Natural killer cell treated with Interleukin-12 subunit alpha and Interleukin-12 subunit beta and Interleukin-15 and Interleukin-18, amount 100 ng/mL, for 72 hours (primary cell): ENCODE measurements around the gene TBL1X. TPM values are rescaled to one million over a fixed set of nuclear protein-coding genes. Genes with fewer than 3 reads are reported as not detected.

ENCODE experiments used
- ATAC-seq, 2 donors: fragments of 150-1000 bp; cut with Tn5 transposase in 1 of 2; sonication (Bioruptor Pico), chemical (Tn5 transposase) in 1 of 2; 2 replicates each; pipeline ENCODE4 v1.10.0; 2021
- DNase-seq: peaks from one replicate; pipeline ENCODE4 v3.0.0; 2022; ENCODE audit warnings: low spot score
- H3K27ac Mint-ChIP-seq, 2 donors: 1 replicate in 1 of 2; 2 replicates in 1 of 2; pipeline ENCODE4 v1.8.0; 2022; ENCODE audit warnings: mixed read lengths in 2 of 2, mild to moderate bottlenecking in 1 of 2, moderate library complexity in 1 of 2
- H3K27me3 Mint-ChIP-seq, 2 donors: 1 replicate in 1 of 2; 2 replicates in 1 of 2; pipeline ENCODE4 v1.8.0; 2022; ENCODE audit warnings: mixed read lengths in 2 of 2
- H3K36me3 Mint-ChIP-seq: one replicate; pipeline ENCODE4 v1.8.0; 2022; ENCODE audit warnings: mixed read lengths
- H3K4me1 Mint-ChIP-seq, 2 donors: 1 replicate in 1 of 2; 2 replicates in 1 of 2; pipeline ENCODE4 v1.8.0; 2022; ENCODE audit warnings: low read depth in 2 of 2, mixed read lengths in 2 of 2, mild to moderate bottlenecking in 1 of 2
- H3K4me3 Mint-ChIP-seq: one replicate; pipeline ENCODE4 v1.8.0; 2022; ENCODE audit warnings: mixed read lengths
- H3K9me3 Mint-ChIP-seq: 2 replicates; pipeline ENCODE4 v1.8.0; 2022; ENCODE audit warnings: mixed read lengths
- total RNA-seq, 2 donors: library from RNA; stranded (reverse); gene quantifications; one replicate each; pipeline ENCODE4 v1.2.3, GENCODE V29; 2022

The TBL1X gene
- total RNA-seq, 2 donors from 2014 or later: 32.3 to 37.9 TPM

DNA sequence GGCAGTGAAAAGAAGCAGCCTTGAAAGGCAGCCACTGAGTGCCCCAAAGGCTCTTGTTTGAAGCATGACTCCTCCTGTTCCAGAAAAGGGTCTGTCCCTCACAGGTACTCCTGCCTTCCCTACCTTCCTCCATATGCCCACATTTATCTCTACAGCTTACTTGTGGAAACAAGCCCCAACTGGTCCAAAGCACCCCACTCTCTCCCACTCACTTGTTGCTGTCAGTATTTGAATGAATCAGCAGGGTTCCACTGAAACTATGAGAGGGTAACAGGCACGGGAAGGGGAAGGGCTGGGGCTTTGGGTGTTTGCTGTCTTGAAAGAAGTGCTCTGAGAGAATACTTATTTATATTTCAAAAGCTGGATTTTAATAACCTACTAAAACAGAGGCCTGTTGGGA lies 265.9 kb downstream of the TBL1X start:
- no peaks in the 10 kb centered on the region for H3K27me3 Mint-ChIP-seq
- no peak overlapping the region for H3K27ac Mint-ChIP-seq
- ATAC-seq (peak in 1 of 2 donors; percentile 51), DNase-seq (no peak)
- H3K9me3 Mint-ChIP-seq: no peaks in the 10 kb centered on the region
- no peak overlapping the region for H3K4me3 Mint-ChIP-seq
- no peaks in the 10 kb centered on the region for H3K4me1 Mint-ChIP-seq
- no peaks in the 10 kb centered on the region for H3K36me3 Mint-ChIP-seq

GRCh38 chrX:9737363-9737762 lies 272.5 kb downstream of the TBL1X start:
- no peaks in the 10 kb centered on the region for H3K9me3 Mint-ChIP-seq
- H3K4me3 Mint-ChIP-seq: no peak overlapping the region

DNA sequence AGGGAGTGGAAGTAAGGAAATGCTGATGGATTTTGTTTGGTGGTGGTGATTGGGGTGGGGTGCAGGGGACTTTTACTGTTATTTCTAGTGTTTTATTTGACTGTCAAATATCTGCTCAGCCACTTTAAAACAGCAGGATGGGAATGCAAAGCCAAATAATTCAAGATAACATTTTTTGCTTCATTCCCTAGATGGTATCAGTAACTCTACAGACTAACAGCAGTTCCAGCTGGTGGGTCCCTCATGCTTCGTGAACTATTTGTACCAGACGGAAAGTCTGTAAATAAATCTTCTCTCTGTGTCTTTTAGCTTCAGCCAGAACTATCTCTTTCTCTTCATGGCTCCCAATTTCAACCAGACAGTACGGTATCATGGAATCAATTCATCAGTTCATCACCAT lies 273.3 kb downstream of the TBL1X start:
- DNase-seq: no peak
- Mint-ChIP-seq H3K9me3 (no peaks in the 10 kb centered on the region), H3K36me3 (no peaks in the 10 kb centered on the region), H3K4me3 (no peak overlapping the region), H3K27me3 (peaks cover 0 to 15% of the 10 kb centered on the region in 2 donors), H3K4me1 (no peaks in the 10 kb centered on the region), H3K27ac (no peak overlapping the region)
- no peak for ATAC-seq

More at GRCh38 chrX:9737363-9737762, 272.5 kb downstream of the TBL1X start:
- no peaks in the 10 kb centered on the region for H3K4me1 Mint-ChIP-seq
- H3K27me3 Mint-ChIP-seq: peaks cover 0 to 15% of the 10 kb centered on the region in 2 donors
- ATAC-seq (no peak), DNase-seq (no peak)
- no peaks in the 10 kb centered on the region for H3K36me3 Mint-ChIP-seq
- no peak overlapping the region for H3K27ac Mint-ChIP-seq

DNA sequence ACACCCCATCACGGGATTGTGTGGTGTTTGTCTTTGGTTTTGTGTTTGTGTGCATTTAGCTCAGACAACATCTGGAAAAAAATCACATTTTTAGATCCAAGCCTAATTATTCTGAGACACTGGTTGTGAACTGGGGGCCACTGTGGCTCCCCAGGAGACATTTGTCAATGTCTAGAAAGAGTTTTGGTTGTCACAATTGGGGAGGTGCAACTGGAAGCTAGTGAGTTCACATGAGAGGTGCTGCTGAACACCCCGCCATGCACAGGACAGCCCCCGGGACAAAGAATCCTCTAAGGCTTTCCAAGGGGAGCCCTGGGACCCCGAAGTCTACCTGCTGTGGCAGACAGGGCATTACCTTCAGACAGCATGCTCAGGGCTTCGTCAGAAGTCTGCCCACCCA lies 274.3 kb downstream of the TBL1X start:
- H3K36me3 Mint-ChIP-seq: no peaks in the 10 kb centered on the region
- H3K4me1 Mint-ChIP-seq: no peaks in the 10 kb centered on the region

DNA sequence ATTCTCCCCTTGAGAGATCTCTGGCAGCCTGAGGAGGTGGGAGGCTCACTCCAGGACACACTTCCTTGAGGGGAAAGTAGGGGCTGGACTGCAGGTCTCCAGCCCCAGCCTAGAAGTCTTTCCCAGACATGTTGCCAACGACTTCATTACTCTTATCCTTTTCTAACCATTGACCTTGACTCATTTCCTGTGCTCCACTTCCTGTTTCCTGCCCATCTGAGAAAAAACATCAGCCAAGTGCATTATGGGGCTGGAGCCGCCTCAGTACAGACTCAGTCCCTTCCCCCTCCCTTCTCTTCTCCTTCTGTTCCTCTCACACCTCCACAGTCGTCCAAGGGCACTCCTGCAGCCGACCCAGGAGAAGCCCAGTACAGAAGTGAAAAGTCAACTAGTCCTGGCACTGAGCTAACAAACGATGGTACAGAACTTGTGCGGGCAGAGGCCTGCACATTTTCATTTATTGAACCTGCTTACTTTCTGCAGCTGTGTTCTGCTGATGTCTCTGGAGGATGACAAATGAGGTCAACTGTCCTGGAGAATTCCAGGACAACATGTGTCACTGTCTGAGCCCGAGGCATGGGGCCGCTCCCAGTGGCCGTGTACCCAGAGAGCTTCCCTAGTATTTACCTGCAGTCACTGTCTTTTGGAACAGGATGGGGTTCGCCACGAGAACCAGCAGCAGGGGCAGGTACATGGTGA lies 280.7 kb downstream of the TBL1X start:
- DNase-seq (no peak), ATAC-seq (peak; percentile 55 to 63)
- Mint-ChIP-seq H3K9me3 (peaks cover 3% of the 10 kb centered on the region), H3K4me3 (peak overlapping the region; percentile 66), H3K27ac (peak overlapping the region; percentile 47 to 63), H3K36me3 (peaks cover 4% of the 10 kb centered on the region), H3K4me1 (peaks cover 20 to 21% of the 10 kb centered on the region in 2 donors), H3K27me3 (peaks cover 0 to 7% of the 10 kb centered on the region in 2 donors)

More for the DNA sequence above, 274.3 kb downstream of the TBL1X start:
- Mint-ChIP-seq H3K27ac (no peak overlapping the region), H3K4me3 (no peak overlapping the region), H3K27me3 (peaks cover 0 to 15% of the 10 kb centered on the region in 2 donors), H3K9me3 (peaks cover 3% of the 10 kb centered on the region)
- ATAC-seq (no peak), DNase-seq (no peak)

GRCh38 chrX:9746148-9746888 lies 281.5 kb downstream of the TBL1X start:
- peaks cover 4% of the 10 kb centered on the region for H3K36me3 Mint-ChIP-seq
- H3K4me3 Mint-ChIP-seq: peak overlapping the region; percentile 32
- H3K4me1 Mint-ChIP-seq: peaks cover 20 to 21% of the 10 kb centered on the region in 2 donors
- peak overlapping the region in 1 of 2 donors; percentile 63 for H3K27ac Mint-ChIP-seq
- H3K27me3 Mint-ChIP-seq: peaks cover 0 to 7% of the 10 kb centered on the region in 2 donors
- no peak for DNase-seq
- ATAC-seq: no peak
- peaks cover 3% of the 10 kb centered on the region for H3K9me3 Mint-ChIP-seq

DNA sequence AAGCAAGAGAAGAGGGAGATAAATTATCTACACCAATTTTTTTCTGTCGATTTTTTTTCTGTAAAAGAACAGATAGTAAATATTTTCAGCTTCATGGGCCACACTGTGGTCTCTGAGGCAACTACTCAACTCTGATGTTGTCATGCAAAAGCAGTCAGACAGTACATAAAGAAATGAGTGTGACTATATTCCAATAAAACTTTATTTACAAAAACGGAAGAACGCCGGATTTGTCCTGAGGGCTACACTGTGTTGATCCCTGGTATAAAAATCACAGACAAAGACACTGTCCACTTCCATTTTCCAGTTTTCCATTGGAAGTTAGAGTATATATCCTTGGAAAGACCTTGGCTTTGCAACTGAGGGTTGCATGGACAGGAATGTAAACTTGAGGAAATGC lies 282.8 kb downstream of the TBL1X start:
- DNase-seq (no peak), ATAC-seq (no peak)
- H3K4me1 Mint-ChIP-seq: peaks cover 20 to 21% of the 10 kb centered on the region in 2 donors
- no peak overlapping the region for H3K27ac Mint-ChIP-seq
- H3K9me3 Mint-ChIP-seq: peaks cover 3% of the 10 kb centered on the region
- H3K27me3 Mint-ChIP-seq: peaks cover 0 to 7% of the 10 kb centered on the region in 2 donors
- no peak overlapping the region for H3K4me3 Mint-ChIP-seq
- peaks cover 4% of the 10 kb centered on the region for H3K36me3 Mint-ChIP-seq

GRCh38 chrX:9749146-9749692 lies 284.4 kb downstream of the TBL1X start:
- ATAC-seq (no peak), DNase-seq (no peak)
- H3K36me3 Mint-ChIP-seq: peaks cover 4% of the 10 kb centered on the region
- no peak overlapping the region for H3K27ac Mint-ChIP-seq
- peaks cover 0 to 7% of the 10 kb centered on the region in 2 donors for H3K27me3 Mint-ChIP-seq
- no peak overlapping the region for H3K4me3 Mint-ChIP-seq
- peaks cover 20 to 21% of the 10 kb centered on the region in 2 donors for H3K4me1 Mint-ChIP-seq
- H3K9me3 Mint-ChIP-seq: no peaks in the 10 kb centered on the region

- no peaks in the 10 kb centered on the region for H3K4me1 Mint-ChIP-seq
- H3K36me3 Mint-ChIP-seq: no peaks in the 10 kb centered on the region
- H3K27ac Mint-ChIP-seq: no peak overlapping the region
- ATAC-seq (no peak), DNase-seq (no peak)
- no peak overlapping the region for H3K4me3 Mint-ChIP-seq
- peaks cover 5 to 6% of the 10 kb centered on the region in 2 donors for H3K27me3 Mint-ChIP-seq
- peaks cover 2% of the 10 kb centered on the region for H3K9me3 Mint-ChIP-seq
Measured at GRCh38 chrX:9757366-9757765, 292.5 kb downstream of the TBL1X start.

DNA sequence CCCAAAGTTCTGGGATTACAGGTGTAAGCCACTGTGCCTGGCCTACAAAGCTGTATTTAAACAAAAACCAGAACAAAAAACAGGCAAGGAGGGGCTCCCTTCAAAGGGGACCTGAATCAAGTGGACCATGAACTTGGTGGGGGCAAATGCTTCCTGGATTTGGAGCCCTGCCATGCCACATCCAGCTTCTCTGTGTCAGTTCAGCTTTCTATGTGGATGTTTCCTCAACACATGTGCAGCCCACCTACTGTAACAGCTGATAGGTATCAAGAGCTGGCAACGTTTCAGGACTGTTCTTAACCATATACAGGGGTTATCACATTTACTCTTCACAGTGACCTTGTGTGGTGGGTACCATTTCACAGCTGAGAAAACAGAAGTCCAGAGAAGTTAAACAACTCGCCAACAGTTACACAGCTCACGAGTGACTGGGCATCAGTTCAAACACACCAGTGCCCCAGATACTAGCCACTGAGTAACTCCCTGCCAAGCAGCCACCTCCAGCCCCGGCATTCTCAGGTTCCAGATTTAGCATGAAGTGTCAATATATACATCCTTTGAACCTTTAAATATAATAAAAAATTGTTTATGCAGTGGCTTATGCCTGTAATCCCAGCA lies 293.3 kb downstream of the TBL1X start:
- Mint-ChIP-seq H3K27me3 (peaks cover 5 to 6% of the 10 kb centered on the region in 2 donors), H3K36me3 (no peaks in the 10 kb centered on the region), H3K4me3 (no peak overlapping the region), H3K4me1 (no peaks in the 10 kb centered on the region), H3K27ac (no peak overlapping the region), H3K9me3 (peaks cover 2% of the 10 kb centered on the region)
- no peak for DNase-seq
- no peak for ATAC-seq

DNA sequence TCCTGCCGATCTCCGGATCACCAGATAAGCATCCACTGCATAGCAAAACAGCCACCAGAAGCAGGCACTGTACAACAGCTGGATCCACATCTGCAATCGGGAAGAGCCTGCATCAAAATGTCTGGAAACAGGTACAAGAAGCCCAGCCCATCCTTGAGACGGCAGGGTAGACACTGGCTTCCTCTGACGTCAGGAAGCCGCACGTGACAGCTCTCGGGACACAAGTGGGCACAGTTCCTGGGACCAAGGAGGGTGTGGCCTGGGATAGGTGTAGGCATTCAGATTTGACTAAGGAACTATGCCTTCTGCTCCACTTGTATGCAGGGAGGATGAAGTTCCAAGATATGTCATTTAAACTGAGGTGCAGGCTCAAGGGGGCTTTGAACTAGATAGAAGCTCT lies 294.5 kb downstream of the TBL1X start:
- ATAC-seq: no peak
- Mint-ChIP-seq H3K36me3 (no peaks in the 10 kb centered on the region), H3K9me3 (peaks cover 2% of the 10 kb centered on the region), H3K27ac (no peak overlapping the region), H3K27me3 (peaks cover 5 to 10% of the 10 kb centered on the region in 2 donors), H3K4me1 (no peaks in the 10 kb centered on the region), H3K4me3 (no peak overlapping the region)
- DNase-seq: no peak

DNA sequence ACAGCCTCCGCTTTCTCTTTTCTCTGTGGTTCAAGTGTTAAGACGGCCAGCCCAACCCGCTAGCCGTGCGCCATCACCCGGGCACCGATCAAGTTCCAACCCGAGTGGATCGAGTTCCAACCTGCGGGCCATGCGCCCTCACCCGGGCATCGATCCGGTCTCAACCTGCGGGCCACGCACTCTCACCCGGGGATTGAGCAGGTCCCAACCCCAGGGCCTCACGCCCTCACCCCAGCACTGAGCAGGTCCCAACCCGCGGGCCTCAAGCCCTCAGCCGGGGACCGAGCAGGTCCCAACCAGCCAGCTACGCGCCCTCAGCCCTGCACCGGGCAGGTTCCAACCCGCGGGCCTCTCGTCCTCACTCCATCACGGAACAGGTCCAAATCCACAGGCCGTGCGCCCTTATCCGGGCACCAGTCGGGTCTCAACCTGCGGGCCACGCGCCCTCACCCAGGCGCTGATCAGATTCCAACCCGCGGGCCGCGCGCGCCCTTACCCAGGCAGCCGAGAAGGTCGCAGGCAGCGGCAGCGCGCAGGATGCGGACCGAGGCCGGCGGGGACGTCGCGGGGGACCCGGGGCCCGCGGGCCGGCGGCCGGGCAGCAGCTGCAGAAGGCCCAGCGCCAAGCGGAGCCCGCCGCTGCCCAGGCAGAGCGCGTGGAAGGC lies 300.3 kb downstream of the TBL1X start:
- H3K27ac Mint-ChIP-seq: no peak overlapping the region
- H3K4me3 Mint-ChIP-seq: no peak overlapping the region
- H3K27me3 Mint-ChIP-seq: peaks cover 12 to 15% of the 10 kb centered on the region in 2 donors
- no peaks in the 10 kb centered on the region for H3K4me1 Mint-ChIP-seq
- no peaks in the 10 kb centered on the region for H3K36me3 Mint-ChIP-seq
- H3K9me3 Mint-ChIP-seq: no peaks in the 10 kb centered on the region
- DNase-seq (no peak), ATAC-seq (peak in 1 of 2 donors; percentile 40)

- no peak for DNase-seq
- Mint-ChIP-seq H3K36me3 (no peaks in the 10 kb centered on the region), H3K27ac (no peak within 1 kb of the TSS), H3K4me1 (no peaks in the 10 kb centered on the region), H3K27me3 (peaks cover 8 to 13% of the 10 kb centered on the region in 2 donors), H3K4me3 (no peak within 1 kb of the TSS), H3K9me3 (no peaks in the 10 kb centered on the region)
- ATAC-seq: peak in 1 of 2 donors; percentile 52
Measured at GRCh38 chrX:9765737-9766097, 300.9 kb downstream of the TBL1X start, which contains the start of gene GPR143. TSS of gene GPR143 (minus strand) at chrX:9765847. CDS start at chrX:9765817, 30 bp downstream.
